Uterus (tissue), 2 donors: ENCODE measurements around the gene INKA1.

Source experiments
- CTCF ChIP-seq, 4 experiments: fragments of 200-600 bp in 2 of 4; fragments of 450-650 bp in 2 of 4; sonication (generic) in 2 of 4; IDR thresholded peaks; one replicate each; pipeline ENCODE4 v1.5.1; 2016 to 2019; ENCODE audit warnings: antibody characterized with exemption in 4 of 4, mild to moderate bottlenecking in 2 of 4, moderate library complexity in 1 of 4
- POLR2A ChIP-seq, 2 donors: fragments of 450-650 bp; IDR thresholded peaks; one replicate each; pipeline ENCODE4 v1.6.1; 2016; ENCODE audit warnings: antibody characterized with exemption in 2 of 2, mild to moderate bottlenecking in 1 of 2, moderate library complexity in 1 of 2

- TF ChIP-seq CTCF (IDR thresholded peaks at IDR 0.05) (no peak), POLR2A (IDR thresholded peaks at IDR 0.05) (no peak)
These were observed 47.0 kb upstream of the INKA1 start for GRCh38 chr3:49756036-49756435.
